Measurements from ENCODE around the gene DRAXIN. TPM values are rescaled to one million over a fixed set of nuclear protein-coding genes. Genes with fewer than 3 reads are reported as not detected.

The DRAXIN gene
- polyA plus RNA-seq, 1 experiment, result 0.04 TPM

- Histone ChIP-seq H3K9me3 (ENCODE audit: control insufficient read depth, insufficient read depth, low read length) (no peaks in the 10 kb centered on the region; the same call in 1 of the 2 replicates), H3K27me3 (ENCODE audit: control insufficient read depth, insufficient read depth, low read length) (peaks cover 60% of the 10 kb centered on the region), H3K27ac (ENCODE audit: low read depth, low read length) (no peak overlapping the region), H3K4me3 (ENCODE audit: low read depth, low read length) (no peak overlapping the region)
- TF ChIP-seq CTCF (IDR thresholded peaks at IDR 0.05; ENCODE audit: low read depth, low read length), result no peak
- POLR2A ChIA-PET, result no interaction called here
- DNase-seq (ENCODE audit: low read depth, low spot score), result no peak
- CTCF ChIA-PET, result interaction anchor here (1.2 to 1.5 kb wide), 2 partner anchors 14 to 15 kb away, joined by 3 to 6 read pairs; no protein-coding TSS in a partner anchor
Observed at GRCh38 chr1:11695861-11696260, 4.4 kb downstream of the DRAXIN start.

- H3K9me3 ChIP-seq (ENCODE audit: control insufficient read depth, insufficient read depth, low read length), result no peaks in the 10 kb centered on the region; the same call in 1 of the 2 replicates
- no peak for TF ChIP-seq CTCF (IDR thresholded peaks at IDR 0.05; ENCODE audit: low read depth, low read length)
- H3K27me3 ChIP-seq (ENCODE audit: control insufficient read depth, insufficient read depth, low read length), result peaks cover 54% of the 10 kb centered on the region
- ChIA-PET CTCF (no interaction called here), POLR2A (interaction anchor here (0.5 to 0.6 kb wide), 2 partner anchors 11 to 609 kb away, joined by 3 to 4 read pairs; no protein-coding TSS in a partner anchor)
- no peak for DNase-seq (ENCODE audit: low read depth, low spot score)
- no peak overlapping the region for H3K27ac ChIP-seq (ENCODE audit: low read depth, low read length)
- H3K4me3 ChIP-seq (ENCODE audit: low read depth, low read length), result no peak overlapping the region
Observed at GRCh38 chr1:11697188-11697892, 5.8 kb downstream of the DRAXIN start.

GRCh38 chr1:11697893-11698210 is 6.3 kb downstream of the DRAXIN start:
- Histone ChIP-seq H3K4me3 (ENCODE audit: low read depth, low read length) (no peak overlapping the region), H3K27ac (ENCODE audit: low read depth, low read length) (no peak overlapping the region), H3K9me3 (ENCODE audit: control insufficient read depth, insufficient read depth, low read length) (no peaks in the 10 kb centered on the region; the same call in 1 of the 2 replicates), H3K27me3 (ENCODE audit: control insufficient read depth, insufficient read depth, low read length) (peaks cover 53% of the 10 kb centered on the region)
- POLR2A ChIA-PET, result no interaction called here
- DNase-seq (ENCODE audit: low read depth, low spot score), result no peak
- TF ChIP-seq CTCF (IDR thresholded peaks at IDR 0.05; ENCODE audit: low read depth, low read length), result no peak
- CTCF ChIA-PET, result interaction anchor here (0.7 kb wide), 1 partner anchor 22 kb away, joined by 8 read pairs; no protein-coding TSS in a partner anchor

- POLR2A ChIA-PET, result interaction anchor here (0.7 kb wide), 1 partner anchor 19 kb away, joined by 3 read pairs; no protein-coding TSS in a partner anchor
- H3K4me3 ChIP-seq (ENCODE audit: low read depth, low read length), result no peak overlapping the region
- CTCF ChIA-PET, result interaction anchor here (0.6 to 1.5 kb wide), 4 partner anchors 10 to 57 kb away, joined by 3 to 4 read pairs (median 3); no protein-coding TSS in a partner anchor
Observed at GRCh38 chr1:11700601-11701467, 9.3 kb downstream of the DRAXIN start.

More at GRCh38 chr1:11700601-11701467, 9.3 kb downstream of the DRAXIN start:
- Histone ChIP-seq H3K9me3 (ENCODE audit: control insufficient read depth, insufficient read depth, low read length) (no peaks in the 10 kb centered on the region; the same call in 1 of the 2 replicates), H3K27me3 (ENCODE audit: control insufficient read depth, insufficient read depth, low read length) (peaks cover 48% of the 10 kb centered on the region), H3K27ac (ENCODE audit: low read depth, low read length) (no peak overlapping the region)
- DNase-seq (ENCODE audit: low read depth, low spot score), result no peak
- no peak for TF ChIP-seq CTCF (IDR thresholded peaks at IDR 0.05; ENCODE audit: low read depth, low read length)
